ENCODE results near the gene SARS1. TPM values are rescaled to one million over a fixed set of nuclear protein-coding genes. Genes with fewer than 3 reads are reported as not detected.
A peak's percentile ranks its signal among the peaks of the same experiment; 100 is the strongest.

SARS1 gene
- total and polyA plus RNA-seq, 2 of the 13 experiments (the other 11 are each of a cell fraction or from before 2014, with no cell fraction given), result 103 to 134 TPM

DNA sequence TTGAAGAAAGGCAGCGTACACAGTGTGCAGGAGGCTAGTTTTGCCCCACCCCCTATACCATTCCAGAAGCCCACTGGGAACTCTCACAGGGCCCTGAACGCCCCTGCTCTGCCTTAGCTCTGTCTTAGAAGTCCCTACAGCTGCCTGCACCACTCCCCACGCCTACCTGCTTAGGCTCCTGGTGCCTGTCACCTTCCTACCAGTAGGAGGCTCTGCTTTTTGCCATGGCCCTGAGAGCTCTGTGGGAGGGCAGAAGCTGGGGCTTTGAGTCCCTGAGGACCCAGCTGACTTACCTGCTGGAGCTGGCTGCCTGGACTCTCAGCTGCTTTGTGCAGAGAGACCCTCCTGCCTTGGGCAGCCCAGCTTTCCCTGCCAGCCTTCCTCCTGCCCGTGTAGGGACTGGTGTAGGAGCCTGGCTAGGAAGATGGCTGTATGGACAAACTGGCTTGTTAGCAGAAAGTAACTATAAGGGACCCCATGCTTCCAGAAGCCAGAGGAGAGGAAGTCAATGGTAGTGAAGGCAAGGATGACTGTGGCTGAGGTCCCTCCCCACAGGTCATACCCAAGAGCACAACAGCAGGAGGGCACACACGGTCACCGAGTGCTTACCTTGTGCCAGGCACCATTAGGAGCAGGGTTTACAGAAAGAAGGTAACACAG, 25.8 kb downstream of the SARS1 start (continued):
- TF ChIP-seq ATF5 (CRISPR knock-in tag; IDR thresholded peaks at IDR 0.05; ENCODE audit: low read depth) (no peak), ZNF761 (CRISPR knock-in tag; conservative IDR thresholded peaks at IDR 0.05) (0 out of 2 replicates have a peak, but pooled peaks have one; percentile 15), RARA (CRISPR knock-in tag; IDR thresholded peaks at IDR 0.05) (no peak), YY1 (IDR thresholded peaks at IDR 0.05; ENCODE audit: insufficient read depth, insufficient replicate concordance, low read depth, low read length) (peak; percentile 39), SUZ12 (IDR thresholded peaks at IDR 0.05; ENCODE audit: low read depth, low read length) (no peak), NFE2L2 (IDR thresholded peaks at IDR 0.05; ENCODE audit: low read length) (no peak), MXD4 (CRISPR knock-in tag; IDR thresholded peaks at IDR 0.05) (no peak), ZSCAN29 (CRISPR knock-in tag; conservative IDR thresholded peaks at IDR 0.05) (no peak), NFATC3 (CRISPR knock-in tag; IDR thresholded peaks at IDR 0.05) (no peak), SMYD3 (CRISPR knock-in tag; IDR thresholded peaks at IDR 0.05) (no peak), ZNF143 (CRISPR knock-in tag; IDR thresholded peaks at IDR 0.05) (no peak), POLR2AphosphoS5 (IDR thresholded peaks at IDR 0.05; ENCODE audit: low read depth, low read length) (peak; percentile 34), RFX5 (IDR thresholded peaks at IDR 0.05; ENCODE audit: low read depth, low read length) (no peak), SMC3 (IDR thresholded peaks at IDR 0.05; ENCODE audit: low read length) (peak; percentile 65), ASH2L (IDR thresholded peaks at IDR 0.05; ENCODE audit: insufficient read length, low read depth, low read length) (no peak), ZFP36L1 (CRISPR knock-in tag; IDR thresholded peaks at IDR 0.05) (no peak), HNRNPL (IDR thresholded peaks at IDR 0.05; ENCODE audit: low read depth, low read length) (no peak), ZNF788 (CRISPR knock-in tag; IDR thresholded peaks at IDR 0.05; ENCODE audit: borderline replicate concordance) (peak; percentile 23; the same call in 1 of the 2 replicates), HOXA5 (CRISPR knock-in tag; IDR thresholded peaks at IDR 0.05) (no peak), CBFB (CRISPR knock-in tag; IDR thresholded peaks at IDR 0.05) (no peak), XRCC5 (optimal IDR thresholded peaks at IDR 0.05; ENCODE audit: low read length) (peak; percentile 79), ZNF614 (CRISPR knock-in tag; IDR thresholded peaks at IDR 0.05; ENCODE audit: borderline replicate concordance) (0 out of 2 replicates have a peak, but pooled peaks have one; percentile 45), KDM1A (CRISPR knock-in tag; IDR thresholded peaks at IDR 0.05) (no peak), KLF12 (CRISPR knock-in tag; IDR thresholded peaks at IDR 0.05; ENCODE audit: borderline replicate concordance) (no peak)
- TF ChIP-seq, protein P1, sequence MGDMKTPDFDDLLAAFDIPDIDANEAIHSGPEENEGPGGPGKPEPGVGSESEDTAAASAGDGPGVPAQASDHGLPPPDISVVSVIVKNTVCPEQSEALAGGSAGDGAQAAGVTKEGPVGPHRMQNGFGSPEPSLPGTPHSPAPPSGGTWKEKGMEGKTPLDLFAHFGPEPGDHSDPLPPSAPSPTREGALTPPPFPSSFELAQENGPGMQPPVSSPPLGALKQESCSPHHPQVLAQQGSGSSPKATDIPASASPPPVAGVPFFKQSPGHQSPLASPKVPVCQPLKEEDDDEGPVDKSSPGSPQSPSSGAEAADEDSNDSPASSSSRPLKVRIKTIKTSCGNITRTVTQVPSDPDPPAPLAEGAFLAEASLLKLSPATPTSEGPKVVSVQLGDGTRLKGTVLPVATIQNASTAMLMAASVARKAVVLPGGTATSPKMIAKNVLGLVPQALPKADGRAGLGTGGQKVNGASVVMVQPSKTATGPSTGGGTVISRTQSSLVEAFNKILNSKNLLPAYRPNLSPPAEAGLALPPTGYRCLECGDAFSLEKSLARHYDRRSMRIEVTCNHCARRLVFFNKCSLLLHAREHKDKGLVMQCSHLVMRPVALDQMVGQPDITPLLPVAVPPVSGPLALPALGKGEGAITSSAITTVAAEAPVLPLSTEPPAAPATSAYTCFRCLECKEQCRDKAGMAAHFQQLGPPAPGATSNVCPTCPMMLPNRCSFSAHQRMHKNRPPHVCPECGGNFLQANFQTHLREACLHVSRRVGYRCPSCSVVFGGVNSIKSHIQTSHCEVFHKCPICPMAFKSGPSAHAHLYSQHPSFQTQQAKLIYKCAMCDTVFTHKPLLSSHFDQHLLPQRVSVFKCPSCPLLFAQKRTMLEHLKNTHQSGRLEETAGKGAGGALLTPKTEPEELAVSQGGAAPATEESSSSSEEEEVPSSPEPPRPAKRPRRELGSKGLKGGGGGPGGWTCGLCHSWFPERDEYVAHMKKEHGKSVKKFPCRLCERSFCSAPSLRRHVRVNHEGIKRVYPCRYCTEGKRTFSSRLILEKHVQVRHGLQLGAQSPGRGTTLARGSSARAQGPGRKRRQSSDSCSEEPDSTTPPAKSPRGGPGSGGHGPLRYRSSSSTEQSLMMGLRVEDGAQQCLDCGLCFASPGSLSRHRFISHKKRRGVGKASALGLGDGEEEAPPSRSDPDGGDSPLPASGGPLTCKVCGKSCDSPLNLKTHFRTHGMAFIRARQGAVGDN (CRISPR knock-in tag; IDR thresholded peaks at IDR 0.05), result no peak; the same call in 1 of the 2 replicates
- TF ChIP-seq, protein P2, sequence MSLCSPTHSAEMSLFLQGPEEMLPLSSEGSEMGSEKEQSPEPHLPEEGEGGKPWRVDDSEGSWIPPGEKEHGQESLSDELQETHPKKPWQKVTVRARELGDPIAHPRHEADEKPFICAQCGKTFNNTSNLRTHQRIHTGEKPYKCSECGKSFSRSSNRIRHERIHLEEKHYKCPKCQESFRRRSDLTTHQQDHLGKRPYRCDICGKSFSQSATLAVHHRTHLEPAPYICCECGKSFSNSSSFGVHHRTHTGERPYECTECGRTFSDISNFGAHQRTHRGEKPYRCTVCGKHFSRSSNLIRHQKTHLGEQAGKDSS (CRISPR knock-in tag; IDR thresholded peaks at IDR 0.05; ENCODE audit: borderline replicate concordance, low read depth), result 0 out of 2 replicates have a peak, but pooled peaks have one; percentile 3
- TF ChIP-seq, protein P3, sequence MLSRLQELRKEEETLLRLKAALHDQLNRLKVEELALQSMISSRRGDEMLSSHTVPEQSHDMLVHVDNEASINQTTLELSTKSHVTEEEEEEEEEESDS (CRISPR knock-in tag; IDR thresholded peaks at IDR 0.05; ENCODE audit: borderline replicate concordance), result no peak

Data from HepG2 (cell line).